Stimulated activated CD4-positive, alpha-beta T cell treated with anti-CD3 and anti-CD28 coated beads, Interleukin-4, amount 100 ng/mL, for 1 hour (primary cell): ENCODE results near the gene KISS1.

Source experiments
- DNase-seq: peaks from one replicate; pipeline ENCODE4 v3.0.0-alpha.2; 2020

The KISS1 gene

DNA sequence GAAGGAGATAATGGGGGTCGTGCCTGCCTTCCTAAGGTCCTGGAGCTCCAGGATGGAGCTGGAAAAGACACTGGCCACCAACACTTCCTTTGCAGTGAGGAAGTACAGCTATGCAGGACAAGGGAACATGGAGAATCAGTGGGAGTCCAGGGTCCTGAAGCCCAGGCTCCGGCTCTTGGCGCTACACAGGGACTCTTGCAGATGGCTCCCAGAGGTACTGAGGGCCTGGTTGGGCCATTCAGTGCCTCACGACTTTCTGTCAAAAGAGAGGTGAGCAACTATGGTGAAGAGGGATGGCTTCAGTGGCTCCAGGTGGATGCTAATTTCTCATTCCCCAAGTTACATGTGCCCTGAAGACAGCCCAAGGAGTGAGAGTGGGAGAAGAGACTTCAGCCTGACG is 42.6 kb downstream of the KISS1 start:
- no peak for DNase-seq

DNA sequence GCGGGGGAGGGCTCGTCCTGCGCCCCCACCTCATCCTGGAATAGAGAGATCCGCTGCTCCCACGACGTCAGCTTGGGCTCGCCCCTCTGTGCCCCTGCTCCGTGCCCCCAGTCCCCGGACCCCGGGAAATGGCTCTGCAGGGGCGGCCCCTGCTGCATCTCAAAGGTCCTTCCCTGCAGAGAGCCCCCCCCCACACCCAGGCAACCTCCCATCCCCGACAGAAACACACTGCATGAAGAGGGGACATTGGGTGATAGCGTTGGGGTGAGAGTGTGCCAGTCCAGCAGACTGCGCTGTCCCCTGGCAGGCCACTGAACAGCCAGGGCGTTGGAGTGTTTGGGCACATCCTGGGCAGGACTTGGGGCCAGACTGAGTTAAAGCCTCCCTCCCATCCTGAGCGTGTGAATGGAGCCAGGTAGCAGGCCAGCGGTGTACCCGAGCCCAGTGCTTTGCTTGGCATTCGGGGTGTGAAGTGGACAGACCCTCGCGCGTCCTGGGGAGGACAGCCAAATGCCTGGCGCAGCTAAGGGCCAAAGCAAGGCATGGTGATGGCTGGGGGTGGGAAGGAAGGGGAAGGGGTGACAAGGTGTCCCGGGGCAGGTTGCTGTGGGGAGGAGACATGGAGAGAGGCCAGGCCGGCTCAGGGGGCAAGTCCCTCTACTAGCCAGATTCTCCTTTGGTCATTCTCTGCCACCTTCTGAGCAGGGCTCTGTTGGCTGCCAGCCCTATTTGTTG is 43.8 kb downstream of the KISS1 start:
- no peak for DNase-seq

DNA sequence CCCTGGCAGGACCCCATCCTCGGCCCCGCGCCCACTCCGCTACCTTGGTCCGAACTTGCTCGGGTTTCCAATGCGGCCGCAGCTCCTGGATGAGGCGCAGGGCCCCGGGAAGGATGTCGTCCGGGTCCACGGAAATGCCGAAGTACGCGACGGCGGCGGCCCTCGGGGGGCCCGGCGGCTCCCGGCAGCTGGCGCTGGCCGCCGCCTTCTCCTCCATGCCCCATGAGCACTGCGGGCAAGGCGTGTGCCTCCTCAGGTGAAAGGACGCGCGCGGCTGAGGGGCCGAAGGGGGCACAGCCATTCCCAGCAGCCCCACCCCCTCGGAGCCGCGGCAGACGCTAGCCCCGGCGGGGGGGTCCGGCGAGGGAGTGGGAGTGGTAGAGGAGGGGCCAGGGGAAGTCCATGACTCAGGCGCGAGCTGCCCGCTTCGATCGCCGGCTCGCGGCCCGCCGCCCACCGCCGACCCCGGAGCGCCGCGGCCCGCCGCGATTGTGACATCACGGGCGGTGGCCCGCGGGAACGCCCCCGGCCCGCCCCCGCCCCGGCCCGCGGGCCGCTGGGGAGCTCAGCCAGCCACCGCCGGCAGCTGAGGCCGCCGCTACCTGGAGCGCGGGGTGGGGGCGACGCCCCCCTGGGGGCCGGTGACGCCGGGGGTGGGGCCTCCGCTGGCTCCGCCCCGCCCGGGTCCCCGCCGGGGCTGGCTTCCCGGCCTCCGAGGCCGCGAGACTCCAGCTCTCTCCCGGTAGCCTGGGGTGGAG is 44.6 kb downstream of the KISS1 start, which contains the start of gene ETNK2:
Gene ETNK2 (minus strand): TSS at position 493 of the 758 bp plus-strand sequence. CDS start 192 bp downstream, at position 301.
- peak; percentile 50 for DNase-seq

DNA sequence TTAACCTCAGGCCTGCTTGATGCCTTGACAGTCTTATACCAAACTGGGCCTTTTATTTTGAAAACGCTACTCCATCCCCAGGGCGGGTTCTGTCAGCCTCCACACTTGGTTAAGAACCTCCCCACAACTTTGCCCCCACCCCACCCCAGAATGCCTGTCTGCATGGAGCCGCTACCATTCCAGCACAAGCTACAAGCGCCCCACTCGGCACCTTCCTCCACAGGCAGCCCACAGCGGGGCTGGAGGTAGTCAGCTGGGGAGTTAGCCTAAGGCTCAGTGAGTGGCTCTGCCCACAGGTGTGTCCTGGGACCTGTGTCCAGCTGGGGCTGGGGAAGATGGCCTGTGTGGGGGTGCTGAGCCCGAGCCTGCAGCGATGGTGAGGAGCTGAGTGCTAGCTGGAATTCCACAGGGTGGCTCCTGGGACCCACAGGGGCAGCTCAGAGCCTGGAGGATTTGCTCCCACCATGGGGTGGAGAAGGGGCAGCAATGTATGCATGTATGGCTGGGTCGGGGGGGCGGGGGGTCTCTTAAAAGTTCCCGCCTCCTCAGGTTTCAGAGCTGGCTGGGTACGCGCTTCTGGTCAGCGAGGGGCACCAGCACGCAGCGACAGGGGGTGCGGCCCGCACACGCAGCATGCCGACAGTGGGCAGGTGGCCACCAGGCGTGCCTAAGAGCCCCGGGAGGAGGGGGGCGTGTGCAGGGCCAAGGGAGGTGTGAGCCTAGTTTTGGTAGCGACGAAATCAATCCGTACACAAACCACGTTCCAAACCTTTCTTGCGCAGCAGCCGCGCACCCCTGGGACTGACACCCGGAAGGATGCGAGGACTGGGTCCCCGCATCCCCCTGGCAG is 45.4 kb downstream of the KISS1 start:
- DNase-seq = no peak

DNA sequence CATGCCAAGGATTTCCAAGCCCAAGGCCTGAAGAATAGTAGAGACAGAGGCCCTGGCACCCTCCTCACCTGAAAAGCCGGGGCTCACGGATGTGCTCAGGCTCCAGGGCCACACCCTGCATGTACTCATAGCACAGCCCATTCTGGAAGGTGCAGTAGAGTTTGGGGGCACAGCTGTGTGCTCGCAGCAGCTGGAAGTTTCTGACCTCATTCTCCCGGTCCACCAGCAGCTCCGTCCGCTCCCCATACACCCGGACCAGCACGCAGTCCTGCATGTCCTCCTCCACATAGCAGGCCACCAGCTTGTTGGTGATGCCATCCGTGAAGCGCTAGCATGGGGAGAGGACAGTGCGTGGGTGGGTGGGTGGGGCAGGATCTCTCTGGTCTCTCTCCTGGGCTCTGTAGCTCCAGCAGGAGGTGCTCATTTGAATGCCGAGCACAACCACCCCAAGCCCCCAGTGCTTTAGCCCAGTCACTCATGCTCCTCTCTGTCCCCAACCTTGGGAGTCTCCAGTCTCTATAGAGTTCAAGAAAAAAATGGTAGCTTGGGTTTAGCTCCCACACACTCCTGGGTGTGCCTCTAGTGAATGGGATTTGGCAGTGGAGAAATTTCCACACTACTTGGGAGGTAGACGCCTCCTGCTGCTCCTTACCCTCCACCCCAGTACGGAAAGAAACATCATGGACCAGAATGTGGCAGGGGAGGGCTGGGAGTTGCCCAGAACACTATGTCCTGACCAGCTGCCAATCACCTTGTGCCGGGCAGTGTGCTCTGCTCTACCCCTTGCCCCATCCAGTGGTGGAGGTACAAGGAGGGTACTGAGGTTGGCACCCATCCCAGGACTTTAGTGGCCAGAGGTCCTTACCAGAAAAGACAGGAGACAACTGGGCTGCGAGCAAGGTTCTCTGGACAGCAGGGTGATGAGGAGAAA is 46.4 kb downstream of the KISS1 start:
- DNase-seq = no peak

DNA sequence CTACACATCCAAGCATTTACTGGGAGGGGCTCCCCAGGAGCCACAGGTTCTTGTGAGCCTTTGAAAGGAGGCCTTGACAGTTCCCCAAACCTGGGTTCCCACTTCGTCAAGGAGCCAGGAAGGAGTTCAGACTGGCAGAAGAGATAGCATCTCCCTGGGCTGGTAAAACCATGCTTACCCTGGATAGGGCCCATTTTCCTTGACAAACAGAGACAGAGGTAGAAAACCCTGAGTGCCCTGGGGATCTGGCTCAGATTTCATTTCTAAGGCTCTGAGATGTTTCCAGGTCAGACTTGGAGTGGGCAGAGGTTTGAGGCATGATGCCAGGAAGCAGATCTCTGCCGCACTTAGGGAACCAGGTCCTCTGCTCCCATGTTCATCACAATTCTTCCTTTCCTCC is 47.2 kb downstream of the KISS1 start:
- no peak for DNase-seq

DNA sequence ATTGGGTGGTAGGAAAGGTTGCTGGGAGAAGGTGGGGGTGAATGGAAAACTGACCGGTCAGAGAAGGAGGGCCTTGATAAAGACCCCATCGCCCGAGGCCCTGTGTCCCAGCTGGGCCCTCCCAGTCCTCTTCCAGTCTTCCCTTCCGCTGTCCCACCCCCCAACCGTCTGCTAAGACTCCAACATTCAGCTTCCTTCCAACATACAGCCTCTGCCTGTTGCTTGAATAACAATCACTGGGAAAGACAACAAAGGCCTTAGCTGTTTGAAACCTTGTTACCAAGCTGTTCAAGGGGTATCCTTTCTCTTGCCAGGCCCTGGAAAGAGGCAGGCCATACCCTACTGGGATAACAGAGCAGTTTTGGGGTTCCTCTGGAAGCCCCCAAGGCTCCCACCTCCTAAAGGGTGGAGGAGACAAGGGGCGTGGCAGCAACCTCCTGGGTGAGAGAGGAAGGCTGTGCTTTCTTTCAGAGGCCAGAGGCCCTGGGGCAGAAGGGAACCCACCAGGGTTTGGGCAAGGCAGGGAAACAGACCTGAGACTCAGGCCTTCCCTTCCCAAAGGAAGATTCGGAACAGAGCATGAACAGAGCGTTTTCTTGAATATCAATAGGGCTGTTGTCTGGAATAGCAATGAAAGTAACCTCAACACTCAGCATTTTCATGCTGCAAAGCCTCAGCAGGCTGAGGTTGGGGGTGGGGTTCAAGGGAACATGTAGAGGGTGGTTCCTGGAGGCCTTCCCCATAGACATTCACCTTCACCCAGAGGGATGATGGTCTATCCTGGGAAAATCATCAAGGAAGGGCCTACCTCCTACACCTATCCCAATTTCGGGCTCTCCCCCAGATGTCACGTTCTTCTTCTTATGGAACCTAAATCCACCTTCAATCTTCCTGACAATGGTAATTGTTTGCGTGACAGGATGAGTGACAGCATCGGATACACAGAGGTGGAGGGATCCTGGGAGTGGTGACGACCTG is 48.6 kb downstream of the KISS1 start:
- no peak for DNase-seq

DNA sequence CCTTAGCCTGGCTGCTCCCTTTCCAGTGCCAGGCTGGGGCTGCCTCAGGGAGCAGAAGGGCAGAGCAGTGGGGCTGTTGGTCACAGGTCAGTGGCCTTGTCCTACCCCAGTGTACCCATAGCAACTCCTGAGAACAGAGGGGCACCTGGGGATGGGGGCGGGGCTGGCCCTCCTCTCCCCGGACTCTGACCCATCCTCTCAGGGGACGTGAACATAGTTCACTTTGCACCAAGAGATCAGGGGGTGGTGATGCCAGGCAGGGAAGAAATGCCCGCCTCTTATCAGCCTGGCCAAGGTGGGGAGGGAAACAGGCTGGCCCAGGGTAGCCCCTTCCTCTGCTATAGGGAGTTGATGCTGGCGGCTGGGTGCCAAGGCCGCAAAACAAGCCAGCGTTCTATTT is 49.3 kb downstream of the KISS1 start:
- no peak for DNase-seq

DNA sequence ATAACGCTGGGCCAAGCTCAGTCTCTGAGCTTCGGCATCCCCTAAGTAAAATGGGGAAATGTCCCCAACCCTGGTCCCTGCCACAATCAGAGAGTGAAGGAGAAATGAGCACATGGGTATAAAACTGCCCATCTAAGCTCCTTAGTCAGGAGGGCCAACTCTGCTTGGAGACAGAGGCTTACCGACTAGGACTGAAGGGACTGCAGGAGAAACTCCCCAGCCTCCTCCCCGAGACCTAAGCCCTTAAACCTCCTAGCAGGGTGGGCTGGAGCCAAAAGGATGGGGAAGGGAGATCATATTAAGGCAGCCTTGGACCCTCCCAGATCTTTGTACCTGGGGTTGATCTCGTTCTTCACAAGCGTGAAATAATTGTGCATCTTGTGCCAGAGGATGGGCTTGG is 50.0 kb downstream of the KISS1 start:
- DNase-seq = no peak

DNA sequence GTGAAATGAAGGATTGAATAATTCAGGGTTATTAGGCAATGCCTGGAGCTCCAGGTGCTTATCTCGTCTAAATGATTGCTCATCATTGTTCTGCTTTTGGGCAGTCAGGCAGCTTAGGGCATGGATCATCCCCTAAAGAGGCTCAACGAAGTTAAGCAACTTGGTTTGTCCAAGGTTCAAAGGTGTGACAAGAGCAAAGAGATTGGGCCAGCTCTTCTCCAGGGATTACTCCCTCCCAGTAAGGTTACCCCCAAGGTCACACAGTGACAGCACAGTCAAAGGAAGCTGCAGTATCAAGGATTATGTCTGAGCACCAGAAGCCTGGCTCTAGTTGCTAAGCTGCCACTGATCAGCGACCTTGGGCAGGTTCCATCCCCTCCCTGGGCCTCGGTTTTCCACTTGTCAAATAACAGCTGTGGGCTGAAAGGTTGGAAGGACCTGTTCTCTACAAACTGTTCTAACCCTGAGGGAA is 51.2 kb downstream of the KISS1 start:
- no peak for DNase-seq

DNA sequence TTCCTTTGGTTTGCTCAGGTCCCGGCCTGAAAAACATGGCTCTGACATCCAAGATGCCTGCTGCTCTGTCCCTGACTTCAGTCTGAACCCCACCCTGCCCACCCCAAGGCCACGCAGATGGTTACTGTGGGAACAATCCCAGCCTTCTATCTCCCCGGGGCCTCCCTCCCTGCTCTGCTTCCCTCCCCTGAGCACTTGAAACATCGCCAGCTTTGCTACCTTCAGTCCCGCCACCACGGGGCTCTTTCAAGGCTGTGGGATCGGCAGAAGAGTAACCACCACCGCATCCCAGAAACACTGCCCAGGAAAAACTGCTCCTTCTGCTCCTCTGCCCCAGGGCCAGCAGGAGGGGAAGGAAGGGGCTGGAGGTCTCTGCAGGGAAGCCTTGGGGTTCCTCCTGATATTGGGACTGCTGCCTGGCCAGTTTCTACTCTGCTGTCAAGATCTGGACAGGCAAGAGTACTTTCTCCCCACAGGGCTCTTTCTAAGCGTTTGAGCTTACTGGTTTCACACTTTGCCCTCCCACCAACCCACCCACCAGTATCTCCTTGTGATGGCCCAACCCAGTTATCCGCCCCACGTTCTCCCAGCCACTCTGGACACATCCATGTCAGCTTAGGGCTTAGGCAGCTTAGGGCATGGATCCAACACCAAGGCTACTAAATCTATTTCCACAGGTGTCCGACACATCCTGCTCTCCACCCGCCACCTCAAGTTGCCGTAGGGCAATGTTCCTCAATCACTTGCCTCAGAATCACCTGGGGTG is 52.8 kb downstream of the KISS1 start:
- DNase-seq = no peak

DNA sequence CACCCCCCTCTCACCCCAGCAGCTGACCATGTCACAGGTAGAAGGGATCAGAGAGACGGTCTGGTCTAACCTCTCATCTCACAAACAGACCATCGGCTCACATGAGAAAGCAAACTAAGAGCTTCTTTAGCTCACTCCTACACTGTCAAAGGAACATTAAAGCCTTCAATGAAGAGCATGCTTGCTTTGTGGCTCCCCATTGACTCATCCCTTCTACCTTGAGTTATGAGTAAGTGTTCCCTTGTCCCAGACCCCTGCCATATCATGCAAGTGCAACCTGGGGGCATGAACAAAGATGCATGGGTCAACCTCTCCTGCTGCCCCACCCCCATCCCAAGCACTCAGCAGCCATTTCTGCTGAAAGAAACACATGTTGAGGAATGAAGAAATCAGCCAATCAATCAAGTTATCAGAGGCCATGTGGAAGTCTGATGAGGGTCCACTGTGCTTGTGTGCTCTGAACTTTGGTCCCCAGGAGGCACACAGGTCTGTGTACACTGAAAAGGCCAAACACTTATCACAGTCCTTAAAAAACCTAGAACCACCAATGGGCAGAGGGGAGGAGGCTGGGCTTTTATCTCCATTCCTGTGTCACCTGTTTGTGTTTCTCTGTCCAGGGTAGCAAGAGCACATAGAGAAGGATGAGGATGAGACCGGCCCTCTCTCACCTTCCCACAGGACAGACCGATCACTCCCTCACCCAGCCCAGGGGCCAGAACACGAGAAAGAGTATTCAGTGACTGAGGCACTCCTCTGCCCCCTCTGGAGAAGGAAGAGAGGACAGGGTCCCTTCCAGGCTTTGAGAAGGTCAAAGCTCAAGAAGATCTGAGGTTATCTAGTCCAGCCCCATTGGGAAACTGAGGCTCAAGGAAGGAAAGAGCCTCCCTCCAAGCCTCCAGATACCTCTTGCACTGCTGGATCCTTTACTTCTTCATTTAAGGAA is 54.0 kb downstream of the KISS1 start:
- no peak for DNase-seq

DNA sequence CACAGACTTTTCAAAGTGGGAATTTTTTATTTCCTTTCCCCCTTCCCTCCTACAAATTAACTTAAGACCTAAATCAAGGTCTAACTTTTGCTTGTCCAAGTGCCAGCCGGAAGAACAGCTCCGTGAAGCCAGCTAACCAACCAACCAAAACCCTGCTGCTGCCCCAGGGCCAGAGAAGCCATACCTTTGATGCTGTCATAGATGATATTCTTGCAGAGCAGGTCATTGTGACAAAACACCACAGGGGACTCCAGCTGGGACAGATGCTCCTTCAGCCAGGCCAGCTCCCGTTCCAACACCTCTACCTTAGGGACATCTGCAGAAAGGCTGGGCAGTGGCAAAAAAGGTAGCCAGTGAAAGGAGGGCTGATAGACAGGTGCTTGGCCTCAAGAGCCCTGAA is 55.2 kb downstream of the KISS1 start:
- no peak for DNase-seq
